Loucy (cell line): ENCODE measurements around the gene CACNG5.

Experiments used
- EZH2phosphoT487 ChIP-seq: fragments of 200-600 bp; IDR thresholded peaks from 2 replicates; pipeline ENCODE4 v1.6.1; 2018; ENCODE audit warnings: antibody characterized with exemption, mild to moderate bottlenecking, moderate library complexity, borderline replicate concordance
- TF ChIP-seq, protein P1 (sequence below): fragments of 200-600 bp; sonication (generic); conservative IDR thresholded peaks from 2 replicates; pipeline ENCODE4 v1.5.1; 2014; ENCODE audit warnings: mild to moderate bottlenecking, antibody characterized with exemption, low read length

DNA sequence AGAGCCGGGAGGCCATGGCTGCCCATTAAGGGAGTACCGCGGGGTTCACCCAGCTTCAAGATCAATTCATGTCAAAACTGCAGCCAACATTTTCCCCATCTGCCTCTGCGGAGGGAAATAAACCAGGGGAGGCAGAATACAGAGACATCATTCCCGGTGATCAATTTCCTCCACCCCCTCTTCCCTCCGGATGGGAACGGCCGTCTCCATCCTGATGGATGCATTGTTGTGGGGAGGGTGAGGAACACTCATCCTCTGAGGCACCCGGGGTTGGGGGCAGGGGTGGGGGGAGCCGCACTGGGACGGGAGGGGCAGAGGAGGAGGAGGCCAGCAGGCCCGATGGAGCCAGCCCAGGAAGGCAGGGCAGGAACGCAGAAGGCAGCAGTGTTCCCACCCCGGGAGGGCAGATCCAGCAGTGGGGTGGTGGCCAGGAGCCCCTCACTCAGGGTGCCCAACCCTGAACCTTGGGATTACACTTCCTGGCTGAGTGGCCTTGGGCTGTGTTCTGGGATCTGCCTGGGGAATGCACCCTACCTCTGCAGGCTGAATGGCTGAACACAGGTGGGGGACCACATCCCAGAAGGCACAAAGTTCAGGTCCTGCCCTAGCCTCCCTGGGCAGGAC lies 14.2 kb downstream of the CACNG5 start:
- TF ChIP-seq, protein P1, sequence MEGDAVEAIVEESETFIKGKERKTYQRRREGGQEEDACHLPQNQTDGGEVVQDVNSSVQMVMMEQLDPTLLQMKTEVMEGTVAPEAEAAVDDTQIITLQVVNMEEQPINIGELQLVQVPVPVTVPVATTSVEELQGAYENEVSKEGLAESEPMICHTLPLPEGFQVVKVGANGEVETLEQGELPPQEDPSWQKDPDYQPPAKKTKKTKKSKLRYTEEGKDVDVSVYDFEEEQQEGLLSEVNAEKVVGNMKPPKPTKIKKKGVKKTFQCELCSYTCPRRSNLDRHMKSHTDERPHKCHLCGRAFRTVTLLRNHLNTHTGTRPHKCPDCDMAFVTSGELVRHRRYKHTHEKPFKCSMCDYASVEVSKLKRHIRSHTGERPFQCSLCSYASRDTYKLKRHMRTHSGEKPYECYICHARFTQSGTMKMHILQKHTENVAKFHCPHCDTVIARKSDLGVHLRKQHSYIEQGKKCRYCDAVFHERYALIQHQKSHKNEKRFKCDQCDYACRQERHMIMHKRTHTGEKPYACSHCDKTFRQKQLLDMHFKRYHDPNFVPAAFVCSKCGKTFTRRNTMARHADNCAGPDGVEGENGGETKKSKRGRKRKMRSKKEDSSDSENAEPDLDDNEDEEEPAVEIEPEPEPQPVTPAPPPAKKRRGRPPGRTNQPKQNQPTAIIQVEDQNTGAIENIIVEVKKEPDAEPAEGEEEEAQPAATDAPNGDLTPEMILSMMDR, result no peak
- TF ChIP-seq EZH2phosphoT487, result no peak
